Progenitor cell of endocrine pancreas (in vitro differentiated cells): ENCODE measurements around the gene CDK11B. TPM values are rescaled to one million over a fixed set of nuclear protein-coding genes. Genes with fewer than 3 reads are reported as not detected.

ENCODE experiments used
- DNase-seq: peaks from one replicate; pipeline ENCODE4 v3.0.0; 2021; ENCODE audit warnings: low spot score; ENCODE audit not compliant: unreplicated experiment
- H3K27ac Mint-ChIP-seq: 2 replicates; pipeline ENCODE4 v1.8.0; 2021; ENCODE audit warnings: mild to moderate bottlenecking, moderate library complexity, mixed read lengths
- H3K27me3 Mint-ChIP-seq: 2 replicates; pipeline ENCODE4 v1.8.0; 2021; ENCODE audit warnings: mixed read lengths
- H3K36me3 Mint-ChIP-seq: 2 replicates; pipeline ENCODE4 v1.8.0; 2022; ENCODE audit warnings: mixed read lengths; ENCODE audit not compliant: insufficient read depth
- H3K4me1 Mint-ChIP-seq: 2 replicates; pipeline ENCODE4 v1.8.0; 2021; ENCODE audit warnings: low read depth, mixed read lengths
- H3K4me3 Mint-ChIP-seq: 2 replicates; pipeline ENCODE4 v1.8.0; 2021; ENCODE audit warnings: low read depth, mild to moderate bottlenecking, moderate library complexity, mixed read lengths
- H3K9me3 Mint-ChIP-seq: 2 replicates; pipeline ENCODE4 v1.8.0; 2021; ENCODE audit warnings: low read depth, mixed read lengths
- CTCF ChIP-seq: fragments of 200-600 bp; sonication (generic); IDR thresholded peaks from one replicate; pipeline ENCODE4 v1.5.0; 2021; ENCODE audit warnings: antibody characterized with exemption, mild to moderate bottlenecking; ENCODE audit not compliant: unreplicated experiment
- total RNA-seq: library from RNA; stranded (reverse); gene quantifications from 2 replicates; pipeline ENCODE4 v1.2.1, GENCODE V29; 2021

The CDK11B gene
- total RNA-seq, 1 donor from 2014 or later: 28.7 TPM

- Mint-ChIP-seq H3K27me3 (peaks cover 3% of the 10 kb centered on the region), H3K4me3 (no peak overlapping the region), H3K27ac (no peak overlapping the region), H3K4me1 (no peaks in the 10 kb centered on the region), H3K36me3 (no peaks in the 10 kb centered on the region), H3K9me3 (no peaks in the 10 kb centered on the region)
- no peak for TF ChIP-seq CTCF
- no peak for DNase-seq
These were observed 31.5 kb downstream of the CDK11B start for GRCh38 chr1:1627261-1627828.

- Mint-ChIP-seq H3K9me3 (no peaks in the 10 kb centered on the region), H3K27me3 (peaks cover 3% of the 10 kb centered on the region), H3K36me3 (no peaks in the 10 kb centered on the region), H3K4me1 (no peaks in the 10 kb centered on the region), H3K4me3 (no peak overlapping the region), H3K27ac (no peak overlapping the region)
- no peak for DNase-seq
- TF ChIP-seq CTCF: no peak
These were observed 32.3 kb downstream of the CDK11B start for GRCh38 chr1:1626207-1627141.

- no peak overlapping the region for H3K4me3 Mint-ChIP-seq
- H3K4me1 Mint-ChIP-seq: no peaks in the 10 kb centered on the region
- no peak overlapping the region for H3K27ac Mint-ChIP-seq
- H3K9me3 Mint-ChIP-seq: no peaks in the 10 kb centered on the region
- H3K36me3 Mint-ChIP-seq: no peaks in the 10 kb centered on the region
- TF ChIP-seq CTCF: no peak
- DNase-seq: no peak
- H3K27me3 Mint-ChIP-seq: peaks cover 3% of the 10 kb centered on the region
These were observed 33.0 kb downstream of the CDK11B start for GRCh38 chr1:1625824-1626206.

- no peak overlapping the region for H3K27ac Mint-ChIP-seq
- H3K27me3 Mint-ChIP-seq: peaks cover 2% of the 10 kb centered on the region
- no peaks in the 10 kb centered on the region for H3K9me3 Mint-ChIP-seq
These were observed 33.4 kb downstream of the CDK11B start for GRCh38 chr1:1625404-1625775.

More at GRCh38 chr1:1625404-1625775, 33.4 kb downstream of the CDK11B start:
- H3K36me3 Mint-ChIP-seq: no peaks in the 10 kb centered on the region
- no peak for TF ChIP-seq CTCF
- no peaks in the 10 kb centered on the region for H3K4me1 Mint-ChIP-seq
- no peak for DNase-seq
- no peak overlapping the region for H3K4me3 Mint-ChIP-seq
